Astrocyte of the hippocampus (primary cell): Measurements from ENCODE around the gene RAB22A.

Experiments
- DNase-seq: peaks from one replicate; pipeline ENCODE4 v3.0.0; 2011; ENCODE audit warnings: low read depth, low spot score

RAB22A gene

GRCh38 chr20:58388028-58388601 is 78.6 kb downstream of the RAB22A start:
- DNase-seq: no peak

GRCh38 chr20:58388882-58389323 is 79.4 kb downstream of the RAB22A start, which contains the start of gene VAPB:
TSS of gene VAPB (plus strand) at chr20:58389229. CDS start at chr20:58389460, 231 bp downstream.
- peak; percentile 99 for DNase-seq

- peak; percentile 74 for DNase-seq
These were observed 79.9 kb downstream of the RAB22A start for GRCh38 chr20:58389324-58389967.

- no peak for DNase-seq
These were observed 80.6 kb downstream of the RAB22A start for GRCh38 chr20:58389968-58390658.

GRCh38 chr20:58390659-58391035 is 81.1 kb downstream of the RAB22A start:
- no peak for DNase-seq

GRCh38 chr20:58392286-58392685 is 82.8 kb downstream of the RAB22A start:
- no peak for DNase-seq

- DNase-seq: peak; percentile 35
These were observed 83.8 kb downstream of the RAB22A start for GRCh38 chr20:58393299-58393698.

GRCh38 chr20:58394801-58395200 is 85.3 kb downstream of the RAB22A start:
- no peak for DNase-seq

- DNase-seq: no peak
These were observed 86.1 kb downstream of the RAB22A start for GRCh38 chr20:58395604-58396003.

GRCh38 chr20:58397429-58397828 is 87.9 kb downstream of the RAB22A start:
- no peak for DNase-seq

- DNase-seq: no peak
These were observed 88.7 kb downstream of the RAB22A start for GRCh38 chr20:58398254-58398653.

GRCh38 chr20:58399926-58400325 is 90.4 kb downstream of the RAB22A start:
- DNase-seq: no peak

- no peak for DNase-seq
These were observed 91.6 kb downstream of the RAB22A start for GRCh38 chr20:58401162-58401561.

GRCh38 chr20:58402305-58402704 is 92.8 kb downstream of the RAB22A start:
- DNase-seq: no peak

- no peak for DNase-seq
These were observed 93.3 kb downstream of the RAB22A start for GRCh38 chr20:58402827-58403226.

- DNase-seq: no peak
These were observed 93.8 kb downstream of the RAB22A start for GRCh38 chr20:58403272-58403671.

- DNase-seq: no peak
These were observed 96.2 kb downstream of the RAB22A start for GRCh38 chr20:58405504-58406291.

GRCh38 chr20:58406422-58407001 is 97.0 kb downstream of the RAB22A start:
- DNase-seq: no peak

GRCh38 chr20:58407201-58407873 is 97.8 kb downstream of the RAB22A start:
- no peak for DNase-seq

GRCh38 chr20:58407966-58408557 is 98.5 kb downstream of the RAB22A start:
- no peak for DNase-seq
